Activated T-cell treated with anti-CD3 and anti-CD28 coated beads for 4 hours (primary cell): ENCODE data around the gene ARRDC2.
A peak's percentile ranks its signal among the peaks of the same experiment; 100 is the strongest.

Experiments used
- DNase-seq: peaks from one replicate; pipeline ENCODE4 v3.0.0-alpha.2; 2020

Gene ARRDC2

DNA sequence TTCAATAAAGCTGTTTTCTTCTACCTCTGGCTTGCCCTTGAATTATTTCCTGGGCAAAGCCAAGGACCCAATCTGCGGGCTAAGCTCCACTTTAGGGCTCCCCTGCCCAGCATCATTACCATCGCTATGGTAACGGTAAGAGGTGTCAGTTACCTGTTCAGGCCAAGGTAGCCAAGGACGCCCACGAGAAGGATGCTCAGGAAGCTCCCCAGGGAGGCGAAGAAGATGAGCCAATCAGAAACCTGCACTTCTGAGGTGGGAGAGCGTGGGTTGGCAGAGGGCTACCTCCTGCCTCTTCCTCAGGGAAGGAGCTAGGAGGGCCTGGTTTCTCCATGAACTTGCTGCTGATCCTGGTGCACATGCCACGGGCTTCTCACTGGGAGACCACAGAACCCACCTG, 54.1 kb downstream of the ARRDC2 start:
- no peak for DNase-seq

DNA sequence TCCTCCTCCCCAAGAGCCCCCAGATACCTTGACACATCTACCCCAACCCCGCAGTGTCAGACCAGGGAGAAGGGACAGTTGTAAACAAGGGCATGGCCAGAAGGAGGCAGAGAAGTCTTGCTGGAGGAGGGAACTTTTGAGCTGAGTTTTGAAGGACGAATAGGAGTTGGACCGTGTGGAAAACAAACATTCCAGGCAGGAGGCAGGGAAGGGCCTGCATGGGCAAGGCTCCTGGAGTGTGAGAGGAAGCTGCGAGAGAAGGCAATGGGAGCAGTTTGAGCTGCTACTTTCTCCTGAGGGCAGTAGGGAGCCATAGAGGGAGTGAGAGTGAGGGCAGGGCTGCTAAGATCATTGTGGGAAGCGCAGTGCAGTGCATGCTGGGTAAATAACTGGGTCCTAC, 55.5 kb downstream of the ARRDC2 start:
- peak; percentile 33 for DNase-seq
